HL-60/S4 treated with retinoic acid at 250 ng/mL for 4 days and 3 days (cell line): ENCODE measurements around the gene GIGYF2.
"Not testable (repeated sequence)": the region's sequence is repeated elsewhere in the genome, so short reads cannot be mapped to it uniquely, and the experiment has no call there.

ENCODE experiments used
- in situ Hi-C: fragments of 300-500 bp; cut with MboI; formaldehyde crosslinking; loops from 2 replicates; pipeline ENCODE4 v1.7.0; 2022; ENCODE audit warnings: low sequenced_read_pairs

GIGYF2 gene

DNA sequence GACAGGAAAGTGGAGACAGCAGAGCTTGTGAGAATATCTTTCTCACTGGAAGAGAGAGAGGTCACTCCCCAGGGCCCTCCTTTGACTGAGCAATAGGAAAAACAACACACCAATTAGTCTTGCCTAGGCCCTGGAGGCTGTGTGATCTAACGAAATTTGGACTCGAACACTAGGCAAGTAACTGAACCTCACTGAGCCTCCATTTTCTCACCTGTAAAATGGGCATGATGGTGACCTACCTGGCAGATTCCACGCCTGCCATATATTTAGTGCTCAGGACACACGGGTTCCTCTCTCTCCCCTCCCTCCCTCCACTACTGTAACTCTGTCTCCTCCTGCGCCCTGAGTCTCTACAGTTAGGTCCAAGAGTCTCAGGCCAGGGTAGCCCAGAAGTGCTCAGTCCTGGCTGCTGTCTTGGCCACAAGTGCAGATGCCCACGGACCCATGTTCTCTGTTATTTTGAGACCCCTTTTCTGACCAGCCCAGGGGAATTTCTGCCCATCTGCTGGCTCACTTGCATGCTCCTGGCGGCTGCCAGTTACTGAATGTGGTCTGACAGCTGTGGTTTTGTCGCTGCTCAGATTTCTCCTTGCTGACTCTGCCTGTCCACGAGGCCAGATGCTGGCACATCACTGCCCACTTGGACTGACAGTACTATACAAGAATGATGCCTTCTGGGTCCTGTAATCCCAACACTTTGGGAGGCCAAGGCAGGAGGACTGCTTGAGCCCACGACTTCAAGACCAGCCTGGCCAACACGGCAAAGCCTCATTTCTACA is 9.6 kb upstream of the GIGYF2 start:
- in situ Hi-C loops = no loop called here

DNA sequence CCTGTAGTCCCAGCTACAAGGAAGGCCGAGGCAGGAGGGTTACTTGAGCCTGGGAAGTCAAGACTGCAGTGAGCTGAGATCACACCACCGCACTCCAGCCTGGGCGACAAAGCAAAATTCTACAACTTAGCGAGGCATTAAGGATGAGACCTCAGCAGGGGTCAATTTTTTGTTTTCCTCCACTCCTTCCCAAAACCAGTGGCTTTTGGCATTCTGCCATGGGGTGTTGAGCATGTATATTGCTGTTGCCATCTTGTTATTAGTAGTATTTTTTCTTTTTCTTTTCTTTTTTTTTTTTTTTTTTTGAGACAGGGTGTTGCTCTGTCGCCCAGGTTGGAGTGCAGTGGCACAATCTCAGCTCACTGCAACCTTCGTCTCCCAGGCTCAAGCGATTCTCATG is 8.9 kb upstream of the GIGYF2 start:
- in situ Hi-C loops = no loop called here

DNA sequence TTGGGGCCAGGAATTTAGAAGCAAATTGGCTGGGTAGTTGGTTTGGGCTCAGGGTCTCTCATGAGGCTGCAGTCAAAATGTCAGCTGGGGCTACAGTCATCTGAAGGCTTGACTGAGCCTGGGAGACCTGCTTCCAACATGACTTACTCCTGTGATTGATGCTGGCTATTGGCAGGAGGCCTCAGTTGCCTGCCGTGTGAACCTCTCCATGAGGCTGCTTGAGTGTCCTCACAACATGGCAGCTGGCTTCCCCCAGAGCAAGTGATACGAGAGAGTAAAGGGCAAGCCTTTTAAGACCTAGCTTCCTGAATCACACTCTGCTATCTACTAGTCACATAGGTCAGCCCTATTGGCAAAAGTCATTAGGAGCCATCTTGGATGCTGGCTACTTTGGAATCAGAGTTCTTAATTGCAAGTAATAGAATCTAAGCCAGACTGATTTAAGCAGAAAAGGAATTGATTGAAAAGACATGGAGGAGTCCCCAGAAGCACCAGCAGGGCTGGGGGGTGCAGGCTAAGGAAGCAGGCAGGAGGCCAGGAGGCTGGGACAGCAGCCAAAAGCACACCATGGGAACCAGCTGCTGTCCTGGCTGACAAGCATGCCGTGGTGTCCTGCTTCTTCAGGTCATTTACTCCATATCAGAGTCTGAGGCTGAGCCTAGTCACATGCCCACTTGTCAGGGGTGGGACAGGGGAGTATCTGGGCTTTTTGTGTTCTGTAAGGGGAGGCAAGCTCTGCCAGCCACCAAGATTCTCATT is 7.8 kb upstream of the GIGYF2 start:
- in situ Hi-C loops = no loop called here

DNA sequence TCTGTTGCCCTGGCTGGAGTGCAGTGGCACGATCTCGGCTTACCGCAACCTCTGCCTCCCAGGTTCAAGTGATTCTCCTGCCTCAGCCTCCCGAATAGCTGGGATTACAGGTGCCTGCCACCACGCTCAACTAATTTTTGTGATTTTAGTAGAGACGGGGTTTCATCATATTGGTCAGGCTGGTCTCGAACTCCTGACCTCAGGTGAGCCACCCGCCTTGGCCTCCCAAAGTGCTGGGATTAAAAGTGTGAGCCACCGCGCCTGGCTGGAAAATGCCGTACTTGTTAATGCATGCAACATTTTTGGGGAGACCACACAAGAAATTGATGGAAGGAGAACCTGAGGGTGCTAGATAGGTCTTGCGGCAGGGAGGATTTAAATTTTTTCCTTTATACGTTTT is 6.0 kb upstream of the GIGYF2 start:
- in situ Hi-C loops = not testable (repeated sequence)

DNA sequence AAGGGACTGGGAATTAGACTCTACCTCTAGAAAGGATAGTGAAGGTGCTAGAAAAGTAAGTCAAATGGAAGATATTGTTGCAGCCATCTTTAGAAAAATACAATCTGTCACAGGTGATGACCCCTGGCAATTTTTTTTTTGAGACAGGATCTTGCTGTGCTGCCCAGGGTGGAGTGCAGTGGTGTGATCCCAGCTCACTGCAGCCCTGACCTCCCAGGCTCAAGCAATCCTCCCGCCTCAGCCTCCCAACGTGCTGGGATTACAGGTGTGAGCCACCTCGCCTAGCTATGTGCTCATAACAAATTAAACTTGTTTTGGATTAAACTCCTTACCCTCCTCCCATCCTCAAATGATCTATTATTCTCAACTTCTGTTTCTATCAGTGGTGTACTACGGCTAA is 3.8 kb upstream of the GIGYF2 start:
- in situ Hi-C loops = no loop called here

DNA sequence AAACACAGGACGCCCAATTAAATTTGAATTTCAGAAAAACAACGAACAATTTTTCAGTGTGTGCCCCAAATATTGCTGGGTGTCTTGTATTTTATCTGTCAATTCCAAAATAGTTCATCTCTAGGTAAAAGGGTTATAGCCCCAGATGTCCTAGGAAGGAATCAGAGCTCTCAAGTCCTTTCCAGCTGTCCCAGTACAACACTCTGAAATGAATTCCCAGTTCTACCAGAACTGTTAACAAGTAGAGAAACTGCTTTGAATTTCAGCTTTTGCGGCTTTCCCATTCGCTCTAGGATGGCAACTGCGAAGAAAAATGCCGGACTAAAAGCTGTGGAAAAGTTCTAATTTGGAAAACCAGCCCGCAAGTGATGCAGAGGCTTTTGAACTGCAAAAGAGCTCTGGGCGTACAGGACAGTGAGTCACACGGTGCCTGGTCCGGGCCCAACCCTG is 497 bp upstream of the GIGYF2 start:
- in situ Hi-C loops = no loop called here

DNA sequence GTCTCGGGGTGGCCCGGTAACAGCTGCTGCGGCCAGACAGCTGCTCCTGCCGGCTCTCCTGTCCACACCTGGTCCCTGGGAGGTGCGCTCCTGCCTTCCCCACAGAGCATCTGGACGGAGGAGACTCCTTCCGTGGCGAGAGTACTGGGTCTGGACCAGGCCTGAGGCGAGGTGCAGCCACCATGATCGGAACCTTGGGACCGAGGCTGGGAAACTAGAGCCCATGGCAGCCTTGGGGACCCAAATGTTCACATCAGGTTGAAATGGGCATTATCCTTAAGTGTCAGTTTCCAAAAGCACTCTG is 628 bp downstream of the GIGYF2 start:
- in situ Hi-C loops = no loop called here

DNA sequence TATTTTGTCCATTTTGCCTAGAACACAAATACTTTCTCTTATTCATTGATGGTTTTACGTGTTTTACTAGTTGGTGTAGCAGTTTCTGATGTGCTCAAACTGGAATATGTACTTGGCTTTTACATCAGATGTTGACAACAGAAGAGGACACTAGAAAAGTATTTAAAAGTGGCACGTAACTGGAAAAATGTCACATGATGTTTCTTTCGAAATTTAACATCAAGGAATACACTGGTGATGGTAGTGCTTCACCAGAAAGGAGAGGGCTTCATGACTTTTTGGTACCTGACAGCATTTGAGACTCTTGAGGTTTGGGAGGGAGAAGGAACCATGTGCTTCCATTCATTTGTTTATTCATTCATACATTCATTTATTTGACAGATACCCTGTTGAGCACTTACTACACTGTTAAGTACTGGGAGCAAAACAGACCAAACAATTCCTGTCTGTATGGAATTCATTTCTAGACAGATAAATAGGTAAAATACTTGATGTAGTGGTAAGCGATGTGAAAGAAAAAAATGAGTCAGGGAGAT is 1.5 kb downstream of the GIGYF2 start:
- in situ Hi-C loops = no loop called here

DNA sequence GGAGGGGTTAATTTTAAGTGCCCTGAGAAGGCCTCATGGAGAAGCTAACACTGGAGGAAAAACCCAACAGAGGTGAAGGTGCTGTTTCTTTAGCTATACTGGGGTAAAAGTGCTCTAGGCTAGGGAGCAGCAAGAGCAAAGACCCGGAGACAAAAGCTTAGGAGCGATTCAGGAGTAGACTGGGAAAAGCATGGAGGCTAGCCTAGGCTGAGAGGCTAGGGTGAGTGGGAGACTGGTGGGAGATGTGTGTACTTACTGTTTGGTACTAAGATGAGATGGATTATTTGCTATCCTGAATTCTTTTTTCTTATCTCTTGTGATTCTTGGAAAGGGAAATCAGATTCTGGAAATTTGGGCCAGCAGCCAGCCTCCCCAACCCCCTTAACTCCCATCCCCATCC is 2.0 kb downstream of the GIGYF2 start:
- in situ Hi-C loops = no loop called here

DNA sequence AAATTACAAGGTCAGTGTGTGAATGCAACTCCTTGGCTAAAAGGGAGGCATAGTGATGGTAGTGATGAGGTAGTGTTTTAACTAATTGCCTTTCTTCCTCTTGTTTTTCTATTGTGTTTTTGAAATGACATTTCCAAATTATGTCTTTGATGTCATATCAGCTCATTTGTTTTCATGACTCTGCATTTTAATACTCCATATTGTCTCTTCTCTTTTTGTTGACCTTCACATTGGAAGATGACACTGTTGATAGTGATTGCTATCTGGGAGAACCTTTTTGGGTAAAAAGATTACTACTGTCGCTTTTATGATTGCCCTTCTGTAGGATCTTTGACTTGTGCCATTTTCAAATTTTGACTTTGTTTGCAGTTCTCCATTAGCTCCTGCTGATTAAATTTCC is 3.0 kb downstream of the GIGYF2 start:
- in situ Hi-C loops = no loop called here

DNA sequence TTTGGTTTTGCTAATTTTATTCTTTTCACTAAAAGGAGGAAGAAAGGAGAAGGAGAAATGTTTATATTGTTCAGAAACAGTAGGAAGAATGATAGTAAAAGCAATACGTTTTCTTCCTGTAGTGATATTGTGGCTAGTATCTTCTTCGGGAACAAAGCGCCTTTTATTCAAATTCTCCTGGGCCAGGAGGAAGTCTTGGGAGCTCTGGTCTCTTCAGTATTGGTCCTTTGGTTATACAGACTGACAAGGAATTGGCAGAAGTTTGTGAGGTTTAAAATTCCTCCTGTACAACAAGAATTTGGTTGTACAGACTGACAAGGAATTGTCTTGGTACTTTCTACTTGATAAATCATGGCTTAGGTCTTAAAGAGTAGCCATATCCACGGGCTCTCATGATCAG is 9.9 kb downstream of the GIGYF2 start:
- in situ Hi-C loops = no loop called here

DNA sequence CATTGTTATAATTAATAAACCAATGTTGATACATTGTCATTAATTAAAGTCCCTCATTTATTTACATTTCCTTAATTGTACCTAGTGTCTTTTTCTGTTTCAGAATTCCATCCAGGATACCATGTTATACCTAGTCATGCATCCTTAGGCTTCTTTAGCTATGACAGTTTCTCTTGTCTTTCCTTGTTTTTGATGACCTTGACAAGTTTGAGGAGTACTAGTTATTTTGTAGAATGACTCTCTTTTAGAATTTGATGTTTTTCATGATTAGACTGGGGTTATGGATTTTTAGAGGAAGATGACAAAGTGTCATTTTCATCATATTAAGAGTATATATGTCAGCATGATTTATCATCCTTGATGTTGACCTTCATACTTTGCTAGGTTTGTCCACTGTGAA is 16.4 kb downstream of the GIGYF2 start:
- in situ Hi-C loops = no loop called here

DNA sequence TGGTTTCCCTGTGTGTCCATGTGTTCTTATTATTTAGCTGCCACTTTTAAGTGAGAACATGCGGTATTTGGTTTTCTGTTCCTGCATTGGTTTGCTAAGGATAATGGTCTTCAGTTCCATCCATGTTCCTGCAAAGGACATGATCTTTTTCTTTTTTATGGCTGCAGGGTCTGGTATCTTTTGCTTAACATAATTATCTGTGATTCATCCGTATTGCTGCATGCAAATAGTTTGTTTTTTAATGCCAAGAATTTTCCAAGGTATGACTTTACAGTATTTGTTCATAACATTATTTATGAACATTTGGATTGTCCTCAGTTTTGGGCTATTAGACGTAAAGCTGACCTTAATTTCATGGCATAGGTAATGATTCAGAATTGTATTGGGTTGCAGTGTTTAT is 17.8 kb downstream of the GIGYF2 start:
- in situ Hi-C loops = no loop called here

DNA sequence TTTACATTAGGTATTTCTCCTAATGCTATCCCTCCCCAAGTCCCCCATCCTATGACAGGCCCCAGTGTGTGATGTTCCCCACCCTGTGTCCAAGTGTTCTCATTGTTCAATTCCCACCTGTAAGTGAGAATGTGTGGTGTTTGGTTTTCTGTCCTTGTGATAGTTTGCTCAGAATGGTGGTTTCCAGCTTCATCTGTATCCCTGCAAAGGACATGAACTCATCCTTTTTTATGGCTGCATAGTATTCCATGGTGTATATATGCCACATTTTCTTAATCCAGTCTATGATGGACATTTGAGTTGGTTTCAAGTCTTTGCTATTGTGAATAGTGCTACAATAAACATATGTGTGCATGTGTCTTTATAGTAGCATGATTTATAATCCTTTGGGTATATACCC is 22.9 kb downstream of the GIGYF2 start:
- in situ Hi-C loops = not testable (repeated sequence)

DNA sequence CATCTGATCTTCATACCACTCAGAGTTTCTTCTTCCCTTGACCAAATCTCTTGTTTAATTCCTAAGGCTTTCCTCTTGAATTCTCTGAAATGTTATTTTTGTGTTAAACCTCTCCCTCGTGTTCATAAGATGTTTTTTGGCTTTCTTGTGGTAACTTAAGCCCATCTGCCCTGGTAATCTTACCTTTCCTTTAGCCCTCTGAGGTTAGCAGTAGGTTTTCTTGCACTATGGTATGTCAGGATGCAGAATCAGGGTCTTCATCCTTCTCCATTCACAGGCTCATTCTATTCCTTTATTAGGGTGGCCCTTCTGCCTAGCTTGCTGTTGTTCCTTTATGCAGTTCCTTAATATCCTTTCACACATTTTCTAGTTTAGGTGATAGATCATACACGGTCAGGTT is 24.1 kb downstream of the GIGYF2 start:
- in situ Hi-C loops = no loop called here

DNA sequence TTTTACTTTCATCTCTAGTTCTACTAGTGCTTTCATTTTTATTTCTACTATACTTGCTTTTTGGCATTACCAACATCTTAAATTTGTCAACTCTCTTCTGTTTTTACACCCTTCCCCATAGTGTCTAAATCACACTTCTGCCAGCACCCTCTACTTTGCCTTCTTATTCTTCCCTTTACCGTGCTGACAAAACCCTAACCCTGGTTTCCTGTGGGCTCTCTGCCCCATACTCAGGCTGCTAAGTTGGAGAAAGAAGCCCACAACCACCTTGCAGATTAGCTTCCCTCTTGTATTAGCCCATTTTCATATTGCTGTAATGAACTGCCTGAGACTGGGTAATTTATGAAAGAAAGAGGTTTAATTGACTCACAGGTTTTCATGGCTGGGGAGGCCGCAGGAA is 24.8 kb downstream of the GIGYF2 start:
- in situ Hi-C loops = no loop called here

DNA sequence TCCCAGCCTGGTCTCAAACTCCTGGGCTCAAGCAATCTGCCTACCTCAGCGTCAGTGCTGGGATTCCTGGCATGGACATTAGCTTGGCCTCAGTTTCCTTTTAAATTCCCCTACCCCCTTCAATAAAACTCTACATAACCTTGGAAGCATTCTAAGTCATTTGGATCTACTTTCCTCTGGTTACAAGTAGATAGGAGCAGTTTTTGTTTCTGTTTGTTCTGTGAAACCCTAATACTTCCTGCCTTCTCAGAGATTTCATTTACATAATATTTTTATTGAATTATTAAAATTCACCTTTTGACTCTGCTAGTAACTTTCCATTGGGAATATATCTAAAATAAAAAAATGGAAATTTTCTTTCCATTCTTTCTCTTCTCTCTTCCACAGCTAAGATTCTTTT is 25.9 kb downstream of the GIGYF2 start:
- in situ Hi-C loops = no loop called here

DNA sequence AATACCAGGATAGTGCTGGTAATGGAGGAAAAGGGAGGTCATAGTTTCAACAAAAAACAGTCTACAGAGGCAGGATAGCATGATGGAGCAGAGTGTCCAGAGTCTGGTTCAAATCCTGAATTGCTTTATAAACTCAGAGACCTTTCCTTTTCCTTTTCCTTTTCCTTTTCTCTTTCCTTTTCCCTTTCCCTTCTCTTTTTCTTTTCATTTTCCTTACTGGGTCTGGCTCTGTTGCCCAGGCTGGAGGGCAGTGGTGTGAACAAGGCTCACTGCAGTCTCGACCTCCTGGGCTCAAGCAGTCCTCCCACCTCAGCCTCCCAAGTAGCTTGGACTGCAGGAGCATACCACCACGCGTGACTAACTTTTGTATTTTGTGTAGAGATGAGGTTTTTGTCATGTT is 31.7 kb downstream of the GIGYF2 start:
- in situ Hi-C loops = no loop called here

DNA sequence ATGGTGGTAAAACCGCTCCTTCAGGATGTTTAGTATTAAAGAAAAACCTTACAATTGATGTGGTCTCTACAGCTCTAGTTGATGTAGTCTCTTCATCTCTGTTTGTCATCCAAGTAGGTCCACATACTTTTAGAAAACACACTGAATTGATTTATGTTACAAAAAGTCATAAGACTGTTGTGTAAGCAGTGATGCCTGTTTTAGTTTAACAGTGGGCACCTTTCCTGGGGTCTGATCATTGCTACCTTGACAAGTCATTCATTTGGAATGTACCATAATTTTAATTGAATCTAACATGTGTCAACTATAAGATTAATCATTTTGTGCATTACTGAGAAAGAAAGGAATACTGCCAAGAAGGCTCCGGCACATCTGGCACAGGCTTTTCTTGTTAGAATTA is 34.3 kb downstream of the GIGYF2 start:
- in situ Hi-C loops = no loop called here

DNA sequence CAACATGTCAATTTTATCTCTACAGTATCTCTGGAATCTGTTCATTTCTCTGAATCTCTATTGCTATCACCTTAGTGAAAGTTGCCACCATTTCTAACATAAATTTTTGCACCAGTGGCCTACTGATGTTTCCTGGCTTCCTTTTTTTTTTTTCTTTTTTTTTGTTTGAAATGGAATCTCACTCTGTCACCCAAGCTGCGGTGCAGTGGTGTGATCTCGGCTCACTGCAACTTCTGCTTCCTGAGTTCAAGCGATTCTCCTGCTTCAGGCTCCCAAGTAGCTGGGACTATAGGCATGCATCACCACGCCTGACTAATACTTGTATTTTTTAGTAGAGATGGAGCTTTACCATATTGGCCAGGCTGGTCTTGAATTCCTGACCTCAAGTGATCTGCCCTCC is 44.2 kb downstream of the GIGYF2 start:
- in situ Hi-C loops = no loop called here

DNA sequence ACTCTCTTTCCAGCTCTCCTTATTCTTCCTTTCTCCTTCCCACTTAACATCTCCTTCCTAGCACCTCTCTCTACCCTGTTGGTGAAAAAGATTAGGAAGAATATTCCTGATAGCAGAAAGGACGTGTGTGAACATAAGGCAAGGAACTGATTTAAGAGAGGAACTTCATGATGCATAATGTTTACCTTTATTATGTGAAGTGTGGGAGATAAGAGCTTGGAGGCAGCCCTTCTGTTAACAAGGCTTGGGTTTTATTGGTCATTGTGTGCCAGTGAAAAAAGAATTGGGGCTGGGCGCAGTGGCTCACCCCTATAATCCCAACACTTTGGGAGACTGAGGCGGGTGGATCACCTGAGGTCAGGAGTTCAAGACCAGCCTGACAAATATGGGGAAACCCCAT is 44.8 kb downstream of the GIGYF2 start:
- in situ Hi-C loops = no loop called here

DNA sequence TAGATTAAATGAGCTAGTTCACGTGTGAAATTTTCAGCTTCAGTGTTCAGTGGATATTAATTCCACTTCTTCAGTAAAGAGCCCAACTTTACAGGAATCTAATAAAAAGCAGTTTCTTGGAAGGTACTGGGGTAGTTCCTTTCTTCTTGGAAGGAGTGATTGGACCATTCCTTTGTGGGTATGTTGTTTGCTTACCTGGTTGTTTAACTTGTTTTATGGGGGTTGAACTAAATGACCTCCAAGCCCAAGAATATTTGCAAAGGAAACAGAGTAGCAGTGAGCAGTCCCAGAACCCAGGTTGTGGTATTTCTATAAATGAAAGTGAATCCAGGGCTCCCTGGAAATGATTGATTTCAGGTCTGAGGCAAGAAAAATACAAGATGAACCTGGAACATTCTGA is 47.8 kb downstream of the GIGYF2 start:
- in situ Hi-C loops = no loop called here
